ENCODE measurements around the gene RNF217. TPM values are rescaled to one million over a fixed set of nuclear protein-coding genes. Genes with fewer than 3 reads are reported as not detected.
"Not testable (repeated sequence)": the region's sequence is repeated elsewhere in the genome, so short reads cannot be mapped to it uniquely, and the experiment has no call there.

The RNF217 gene
- total RNA-seq, 3 donors from 2014 or later: 11.6 to 47.3 (median 15.0) TPM

DNA sequence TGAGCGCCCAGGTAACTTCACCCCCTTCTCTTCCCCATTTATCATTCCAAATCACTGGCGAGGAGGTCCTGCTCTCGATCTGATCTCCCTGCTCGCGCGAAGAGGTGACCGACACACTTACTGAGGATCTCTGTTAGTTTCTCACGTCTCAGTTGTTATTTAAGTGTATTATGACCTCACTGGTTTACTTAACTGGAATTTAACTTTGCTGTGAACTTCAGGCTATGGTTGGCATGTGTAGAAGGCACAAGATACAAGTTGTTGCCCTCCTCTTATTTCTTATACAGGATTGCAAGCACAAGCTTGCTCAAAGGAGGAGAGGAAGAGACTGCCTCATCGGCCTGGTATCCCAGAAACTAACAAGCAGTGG, 1.2 kb downstream of the RNF217 start:
- intact Hi-C loops (cut with DNase I, micrococcal nuclease): loop anchor here in 1 of 2 donors (10.0 kb wide), 1 partner anchor 141 kb away; no protein-coding TSS in a partner anchor
- DNase-seq (no peak), ATAC-seq (peak; percentile 10)
- peaks cover 9% of the 10 kb centered on the region for H3K4me1 ChIP-seq (ENCODE audit: low read depth)
- TF ChIP-seq, protein P1, sequence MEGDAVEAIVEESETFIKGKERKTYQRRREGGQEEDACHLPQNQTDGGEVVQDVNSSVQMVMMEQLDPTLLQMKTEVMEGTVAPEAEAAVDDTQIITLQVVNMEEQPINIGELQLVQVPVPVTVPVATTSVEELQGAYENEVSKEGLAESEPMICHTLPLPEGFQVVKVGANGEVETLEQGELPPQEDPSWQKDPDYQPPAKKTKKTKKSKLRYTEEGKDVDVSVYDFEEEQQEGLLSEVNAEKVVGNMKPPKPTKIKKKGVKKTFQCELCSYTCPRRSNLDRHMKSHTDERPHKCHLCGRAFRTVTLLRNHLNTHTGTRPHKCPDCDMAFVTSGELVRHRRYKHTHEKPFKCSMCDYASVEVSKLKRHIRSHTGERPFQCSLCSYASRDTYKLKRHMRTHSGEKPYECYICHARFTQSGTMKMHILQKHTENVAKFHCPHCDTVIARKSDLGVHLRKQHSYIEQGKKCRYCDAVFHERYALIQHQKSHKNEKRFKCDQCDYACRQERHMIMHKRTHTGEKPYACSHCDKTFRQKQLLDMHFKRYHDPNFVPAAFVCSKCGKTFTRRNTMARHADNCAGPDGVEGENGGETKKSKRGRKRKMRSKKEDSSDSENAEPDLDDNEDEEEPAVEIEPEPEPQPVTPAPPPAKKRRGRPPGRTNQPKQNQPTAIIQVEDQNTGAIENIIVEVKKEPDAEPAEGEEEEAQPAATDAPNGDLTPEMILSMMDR (IDR thresholded peaks at IDR 0.05): no peak
- peak overlapping the region; percentile 50 for H3K4me3 ChIP-seq
- no peaks in the 10 kb centered on the region for H3K9me3 ChIP-seq
- no peaks in the 10 kb centered on the region for H3K36me3 ChIP-seq (ENCODE audit: low read depth)

DNA sequence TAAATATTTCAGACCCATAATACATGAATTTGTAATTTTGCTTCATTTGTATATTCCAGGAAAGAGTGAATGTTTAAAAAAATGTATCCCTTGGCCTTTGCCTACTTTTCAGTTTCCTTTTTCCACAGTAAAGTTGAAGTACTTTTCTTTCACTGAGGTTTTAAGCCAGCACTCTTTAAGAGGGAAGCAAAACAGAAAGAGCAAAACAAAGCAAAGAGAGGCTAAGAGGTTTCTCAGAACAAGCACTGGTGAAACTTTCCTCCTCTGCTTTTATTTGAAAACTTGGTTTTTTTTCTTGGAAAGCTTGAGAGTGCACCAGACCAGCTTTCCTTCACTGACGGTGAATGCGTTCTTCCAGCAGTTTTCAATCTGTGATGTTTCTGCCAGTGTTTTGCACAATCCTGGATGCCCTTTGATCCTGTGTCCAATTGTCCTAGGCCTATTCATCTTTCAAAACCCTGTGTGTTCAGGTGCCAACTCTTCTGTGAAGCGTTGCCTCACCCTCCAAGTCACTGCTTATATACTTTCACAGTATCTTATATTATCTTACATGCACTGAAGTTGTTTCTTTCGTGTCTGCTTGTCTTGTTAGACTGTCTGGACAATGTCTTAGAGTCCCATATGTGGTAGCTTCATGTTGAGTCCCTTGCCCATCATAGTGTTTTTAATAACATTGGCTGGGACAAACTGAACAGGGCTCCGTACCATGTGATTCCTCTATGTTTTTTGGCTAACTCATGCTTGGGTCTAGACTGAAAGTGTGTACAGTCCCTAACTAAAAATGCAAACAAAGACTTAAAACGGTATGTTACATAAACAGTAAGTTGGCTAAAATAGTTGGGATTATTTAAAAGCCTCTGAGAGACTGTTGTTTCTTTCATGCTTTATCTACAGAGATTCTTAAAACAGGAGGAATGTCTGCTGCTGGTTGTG, 1.9 kb downstream of the RNF217 start:
- peak; percentile 62 for ATAC-seq
- Histone ChIP-seq H3K4me1 (ENCODE audit: low read depth) (peaks cover 9% of the 10 kb centered on the region), H3K4me3 (no peak overlapping the region), H3K36me3 (ENCODE audit: low read depth) (no peaks in the 10 kb centered on the region), H3K9me3 (no peaks in the 10 kb centered on the region)
- intact Hi-C loops (cut with DNase I, micrococcal nuclease): loop anchor here in 1 of 2 donors (10.0 kb wide), 1 partner anchor 141 kb away; no protein-coding TSS in a partner anchor
- DNase-seq: peak in 1 of 3 donors; percentile 50
- TF ChIP-seq, protein P1 (IDR thresholded peaks at IDR 0.05): no peak

DNA sequence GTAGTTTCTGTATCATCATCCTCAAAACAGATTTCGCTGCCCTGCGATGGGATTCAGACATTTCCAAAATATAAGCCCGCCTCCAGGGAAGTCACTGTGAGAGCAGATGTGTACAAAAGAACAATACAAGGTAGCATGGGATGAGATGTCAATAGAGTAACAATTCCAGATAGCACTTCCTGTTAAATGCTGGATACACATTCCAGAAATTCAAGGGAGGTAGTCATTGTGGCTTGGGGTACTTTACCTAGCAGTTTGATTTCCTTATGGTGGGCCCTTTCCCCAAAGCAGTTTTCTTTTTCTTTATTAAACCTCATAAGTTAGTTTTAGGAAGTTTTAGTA, 2.5 kb downstream of the RNF217 start:
- no peaks in the 10 kb centered on the region for H3K36me3 ChIP-seq (ENCODE audit: low read depth)
- intact Hi-C loops (cut with DNase I, micrococcal nuclease): loop anchor here in 1 of 2 donors (10.0 kb wide), 1 partner anchor 140 kb away; no protein-coding TSS in a partner anchor
- DNase-seq: no peak
- peaks cover 9% of the 10 kb centered on the region for H3K4me1 ChIP-seq (ENCODE audit: low read depth)
- no peak for ATAC-seq
- no peaks in the 10 kb centered on the region for H3K9me3 ChIP-seq
- TF ChIP-seq, protein P1 (IDR thresholded peaks at IDR 0.05): no peak
- H3K4me3 ChIP-seq: no peak overlapping the region

DNA sequence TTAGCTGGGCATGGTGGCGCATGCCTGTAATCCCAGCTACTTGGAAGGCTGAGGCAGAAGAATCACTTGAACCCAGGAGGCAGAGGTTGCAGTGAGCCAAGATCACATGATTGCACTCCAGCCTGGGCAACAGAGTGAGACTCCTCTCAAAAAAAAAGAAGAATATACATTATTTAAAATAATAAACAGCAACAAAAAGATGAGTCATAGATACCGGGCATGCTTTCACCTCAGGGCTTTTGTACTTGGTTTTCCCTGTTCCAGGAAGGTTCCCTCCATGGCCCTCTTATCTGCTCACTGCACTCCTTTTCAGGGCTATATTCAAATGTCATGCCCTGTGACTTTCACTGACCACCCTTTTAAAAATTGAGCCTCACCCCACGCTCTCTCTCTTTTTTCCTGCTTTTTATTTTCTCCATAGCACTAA, 3.2 kb downstream of the RNF217 start:
- not testable (repeated sequence) for H3K4me3 ChIP-seq; DNase-seq; H3K9me3 ChIP-seq; H3K36me3 ChIP-seq (ENCODE audit: low read depth); H3K4me1 ChIP-seq (ENCODE audit: low read depth); ATAC-seq
- intact Hi-C loops (cut with DNase I, micrococcal nuclease): loop anchor here in 1 of 2 donors (10.0 kb wide), 1 partner anchor 139 kb away; no protein-coding TSS in a partner anchor

DNA sequence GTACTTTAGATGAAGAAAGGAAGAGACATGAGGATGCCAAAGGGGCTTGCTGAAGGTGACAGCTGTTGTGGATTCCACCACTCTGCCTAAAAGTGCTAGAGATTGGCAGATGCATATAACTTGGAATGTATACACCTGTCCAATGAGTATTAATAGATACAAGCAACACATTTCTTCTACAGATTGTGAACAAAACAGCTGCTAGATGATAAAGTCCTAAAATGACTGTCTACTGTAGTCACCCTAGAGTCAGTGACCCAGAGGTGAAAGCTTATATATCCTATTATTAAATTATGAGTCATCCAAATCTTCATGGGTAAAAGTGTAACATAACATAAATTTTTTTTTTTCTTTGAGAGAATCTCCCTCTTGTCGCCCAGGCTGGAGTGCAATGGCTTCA, 5.2 kb downstream of the RNF217 start:
- TF ChIP-seq, protein P1 (IDR thresholded peaks at IDR 0.05): no peak
- intact Hi-C loops (cut with DNase I, micrococcal nuclease): loop anchor here in 1 of 2 donors (10.0 kb wide), 1 partner anchor 137 kb away; no protein-coding TSS in a partner anchor
- DNase-seq (no peak), ATAC-seq (no peak)
- Histone ChIP-seq H3K4me1 (ENCODE audit: low read depth) (peaks cover 9% of the 10 kb centered on the region), H3K36me3 (ENCODE audit: low read depth) (no peaks in the 10 kb centered on the region), H3K9me3 (no peaks in the 10 kb centered on the region), H3K4me3 (no peak overlapping the region)

DNA sequence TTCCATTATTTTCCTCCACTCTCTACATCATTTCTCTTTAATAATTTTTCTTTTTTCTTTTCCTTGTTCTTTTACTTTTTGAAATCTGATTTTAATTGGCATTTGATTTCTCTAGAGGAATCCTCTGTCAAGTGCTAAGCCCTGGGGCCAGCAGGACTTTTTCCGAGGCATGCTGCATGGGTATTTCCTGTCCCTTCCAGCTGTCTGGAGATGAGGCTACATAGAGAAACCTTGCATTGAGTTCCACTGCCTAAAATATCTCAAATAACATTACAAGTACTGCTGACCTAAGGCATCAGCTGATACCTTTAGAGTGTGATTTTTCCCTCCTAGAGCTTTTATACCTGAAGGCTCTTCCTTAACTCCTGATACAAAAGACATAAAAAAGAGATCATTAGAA, 6.2 kb downstream of the RNF217 start:
- Histone ChIP-seq H3K4me3 (no peak overlapping the region), H3K9me3 (no peaks in the 10 kb centered on the region), H3K4me1 (ENCODE audit: low read depth) (peaks cover 6% of the 10 kb centered on the region), H3K36me3 (ENCODE audit: low read depth) (no peaks in the 10 kb centered on the region)
- intact Hi-C loops (cut with DNase I, micrococcal nuclease): loop anchor here in 1 of 2 donors (10.0 kb wide), 1 partner anchor 136 kb away; no protein-coding TSS in a partner anchor
- ATAC-seq: no peak
- DNase-seq: no peak
- TF ChIP-seq, protein P1 (IDR thresholded peaks at IDR 0.05): no peak

Data from mucosa of descending colon (tissue), 3 donors.